Upper lobe of left lung (tissue), 6 donors: ENCODE results near the gene BCKDHA. TPM values are rescaled to one million over a fixed set of nuclear protein-coding genes. Genes with fewer than 3 reads are reported as not detected.

Experiments used
- ATAC-seq, 2 donors: fragments of 200-7000 bp; cut with Tn5 transposase; one replicate each; pipeline ENCODE4 v1.9.1; 2022; ENCODE audit warnings: mild to moderate bottlenecking in 2 of 2, moderate library complexity in 2 of 2; ENCODE audit not compliant: low FRiP score in 2 of 2
- DNase-seq, 2 donors: peaks; one replicate each; pipeline ENCODE4 v3.0.0-alpha.2; 2019 to 2020
- H3K27ac ChIP-seq, 4 donors: fragments of 200-600 bp; sonication (generic); one replicate each; pipeline ENCODE4 v1.5.1; 2016 to 2019
- H3K27me3 ChIP-seq, 4 donors: fragments of 200-600 bp; sonication (generic); one replicate each; pipeline ENCODE4 v1.5.1; 2017 to 2019
- H3K36me3 ChIP-seq, 4 donors: fragments of 200-600 bp; sonication (generic); one replicate each; pipeline ENCODE4 v1.5.1; 2016 to 2019
- H3K4me1 ChIP-seq, 4 donors: fragments of 200-600 bp; sonication (generic); one replicate each; pipeline ENCODE4 v1.5.1; 2018 to 2019
- H3K4me3 ChIP-seq, 4 donors: fragments of 200-600 bp; sonication (generic); one replicate each; pipeline ENCODE4 v1.5.1; 2017 to 2019; ENCODE audit warnings: mild to moderate bottlenecking in 2 of 4, moderate library complexity in 1 of 4
- H3K9me3 ChIP-seq, 4 donors: fragments of 200-600 bp; sonication (generic); one replicate each; pipeline ENCODE4 v1.5.1; 2018 to 2019
- CTCF ChIP-seq, 6 experiments: fragments of 450-650 bp in 4 of 6; fragments of 200-600 bp in 2 of 6; sonication (generic) in 2 of 6; IDR thresholded peaks; one replicate each; pipeline ENCODE4 v1.5.1; 2016 to 2019; ENCODE audit warnings: antibody characterized with exemption in 6 of 6
- EP300 ChIP-seq, 4 donors: sonication (generic); formaldehyde crosslinking; IDR thresholded peaks; one replicate each; pipeline ENCODE4 v1.5.1; 2017; ENCODE audit warnings: antibody characterized with exemption in 4 of 4, control low read depth in 2 of 4
- POLR2A ChIP-seq, 4 donors: fragments of 450-650 bp; IDR thresholded peaks; one replicate each; pipeline ENCODE4 v1.5.1; 2016 to 2017; ENCODE audit warnings: antibody characterized with exemption in 4 of 4, mild to moderate bottlenecking in 2 of 4
- POLR2AphosphoS5 ChIP-seq, 2 donors: sonication (generic); formaldehyde crosslinking; IDR thresholded peaks; one replicate each; pipeline ENCODE4 v1.5.1; 2017; ENCODE audit warnings: antibody characterized with exemption in 2 of 2
- WGBS, 2 donors: methylation state at CpG; one replicate each; pipeline ENCODE4 v1.1.5; 2017 to 2018; 5-methylcytosine and 5-hydroxymethylcytosine counted together
- total RNA-seq, 6 donors: library from RNA; depleted of rRNA in 4 of 6; stranded (reverse); fragments of >200 nt in 4 of 6; gene quantifications; one replicate each; pipeline versions ENCODE4 v1.1.0 to v1.2.1, GENCODE V29; 2016 to 2021
- donor health status: DM: no; HTN: no; CAD: no; lungs with moderate emphysema.
- donor health status: DM: no; HTN: yes; CAD: no; lungs with severe emphysema.

The BCKDHA gene
- total RNA-seq, 6 donors from 2014 or later = 28.4 to 71.7 (median 63.3) TPM

- WGBS, 2 donors = 5% methylated on average over 22 to 23 of the region's 23 CpGs
- Histone ChIP-seq H3K4me1 (peaks cover 36 to 74% (median 50%) of the 10 kb centered on the region in 4 donors), H3K4me3 (peak overlapping the region; percentile 36 to 71 (median 51)), H3K27ac (peak overlapping the region; percentile 68 to 95 (median 86)), H3K27me3 (no peaks in the 10 kb centered on the region), H3K9me3 (no peaks in the 10 kb centered on the region), H3K36me3 (peaks cover 8 to 55% (median 29%) of the 10 kb centered on the region in 4 donors)
- ATAC-seq (peak; percentile 42 to 51), DNase-seq (peak; percentile 79 to 84)
- TF ChIP-seq POLR2A (IDR thresholded peaks at IDR 0.05) (no peak), POLR2AphosphoS5 (IDR thresholded peaks at IDR 0.05) (peak in 1 of 2 donors; percentile 24), EP300 (IDR thresholded peaks at IDR 0.05) (no peak)
These were observed 30.2 kb downstream of the BCKDHA start for GRCh38 chr19:41427647-41428480.

GRCh38 chr19:41428481-41428859 is 30.9 kb downstream of the BCKDHA start:
- TF ChIP-seq POLR2A (IDR thresholded peaks at IDR 0.05) (no peak), POLR2AphosphoS5 (IDR thresholded peaks at IDR 0.05) (no peak), CTCF (IDR thresholded peaks at IDR 0.05) (no peak), EP300 (IDR thresholded peaks at IDR 0.05) (no peak)
- Histone ChIP-seq H3K36me3 (peaks cover 5 to 55% (median 29%) of the 10 kb centered on the region in 4 donors), H3K4me3 (peak overlapping the region in 3 of 4 donors; percentile 41 to 71 (median 61)), H3K9me3 (no peaks in the 10 kb centered on the region), H3K27ac (peak overlapping the region; percentile 68 to 95 (median 86)), H3K4me1 (peaks cover 36 to 68% (median 50%) of the 10 kb centered on the region in 4 donors), H3K27me3 (no peaks in the 10 kb centered on the region)
- DNase-seq = no peak
- no peak for ATAC-seq
- WGBS, 2 donors = 27 to 28% methylated on average over 1 of the region's 1 CpG

- Histone ChIP-seq H3K4me1 (peaks cover 24 to 44% (median 28%) of the 10 kb centered on the region in 4 donors), H3K27ac (no peak overlapping the region), H3K4me3 (no peak overlapping the region), H3K36me3 (peaks cover 5 to 39% (median 24%) of the 10 kb centered on the region in 4 donors), H3K27me3 (no peaks in the 10 kb centered on the region), H3K9me3 (no peaks in the 10 kb centered on the region)
- TF ChIP-seq CTCF (IDR thresholded peaks at IDR 0.05) (no peak), EP300 (IDR thresholded peaks at IDR 0.05) (no peak), POLR2A (IDR thresholded peaks at IDR 0.05) (no peak), POLR2AphosphoS5 (IDR thresholded peaks at IDR 0.05) (no peak)
- no peak for ATAC-seq
- DNase-seq = no peak
- 85 to 100% methylated on average over 1 to 6 of the region's 6 CpGs for WGBS, 2 donors
These were observed 33.3 kb downstream of the BCKDHA start for GRCh38 chr19:41430922-41431321.

- no peak for ATAC-seq
- H3K27ac ChIP-seq = peak overlapping the region in 1 of 4 donors; percentile 5
- TF ChIP-seq POLR2AphosphoS5 (IDR thresholded peaks at IDR 0.05) (no peak), POLR2A (IDR thresholded peaks at IDR 0.05) (no peak), EP300 (IDR thresholded peaks at IDR 0.05) (no peak), CTCF (IDR thresholded peaks at IDR 0.05) (peak in 2 of 6 experiments; percentile 7 to 39)
- no peaks in the 10 kb centered on the region for H3K27me3 ChIP-seq
- 76 to 79% methylated on average over 18 to 23 of the region's 23 CpGs for WGBS, 2 donors
- peaks cover 10 to 45% (median 31%) of the 10 kb centered on the region in 4 donors for H3K36me3 ChIP-seq
- DNase-seq = peak in 1 of 2 donors; percentile 63
- peaks cover 17 to 36% (median 21%) of the 10 kb centered on the region in 4 donors for H3K4me1 ChIP-seq
- H3K4me3 ChIP-seq = no peak overlapping the region
- H3K9me3 ChIP-seq = no peaks in the 10 kb centered on the region
These were observed 34.1 kb downstream of the BCKDHA start for GRCh38 chr19:41431426-41432386.
